Heart right ventricle (tissue), 16 donors: ENCODE data around the gene HEBP2. TPM values are rescaled to one million over a fixed set of nuclear protein-coding genes. Genes with fewer than 3 reads are reported as not detected.

Experiments used
- ATAC-seq, 8 donors: fragments of 200-7000 bp; cut with Tn5 transposase; one replicate each; pipeline ENCODE4 v1.9.1; 2020; ENCODE audit warnings: mild to moderate bottlenecking in 8 of 8, moderate library complexity in 8 of 8, moderate number of reproducible peaks in 1 of 8
- DNase-seq, 2 donors: peaks; one replicate each; pipeline ENCODE4 v3.0.0-alpha.2; 2020
- H3K27ac ChIP-seq, 10 donors: fragments of 200-600 bp; sonication (generic) in 2 of 10; one replicate each; pipeline versions ENCODE4 v1.5.0 to v1.8.0; 2020 to 2022; ENCODE audit warnings: mild to moderate bottlenecking in 3 of 10
- H3K27me3 ChIP-seq, 7 donors: fragments of 200-600 bp; one replicate each; pipeline ENCODE4 v1.8.0; 2021 to 2022; ENCODE audit warnings: mild to moderate bottlenecking in 2 of 7
- H3K36me3 ChIP-seq, 9 donors: fragments of 200-600 bp; sonication (generic) in 1 of 9; one replicate each; pipeline versions ENCODE4 v1.5.0 to v1.8.0; 2020 to 2022; ENCODE audit warnings: mild to moderate bottlenecking in 2 of 9
- H3K4me1 ChIP-seq, 9 donors: fragments of 200-600 bp; sonication (generic) in 1 of 9; one replicate each; pipeline versions ENCODE4 v1.5.0 to v1.8.0; 2020 to 2022; ENCODE audit warnings: mild to moderate bottlenecking in 4 of 9
- H3K4me3 ChIP-seq, 10 donors: fragments of 200-600 bp; sonication (generic) in 2 of 10; one replicate each; pipeline versions ENCODE4 v1.5.0 to v1.8.0; 2020 to 2022; ENCODE audit warnings: mild to moderate bottlenecking in 7 of 10, moderate library complexity in 2 of 10
- H3K9me3 ChIP-seq, 11 donors: fragments of 200-600 bp in 10 of 11; sonication (generic) in 2 of 11; one replicate each; pipeline versions ENCODE4 v1.5.0 to v1.8.0; 2013 to 2022; ENCODE audit warnings: mild to moderate bottlenecking in 2 of 11, control low read depth in 1 of 11, moderate library complexity in 1 of 11
- CTCF ChIP-seq, 9 donors: fragments of 200-600 bp; sonication (generic) in 2 of 9; IDR thresholded peaks; one replicate each; pipeline versions ENCODE4 v1.5.0 to v1.8.0; 2021 to 2022; ENCODE audit warnings: antibody characterized with exemption in 9 of 9, mild to moderate bottlenecking in 5 of 9, moderate library complexity in 1 of 9
- WGBS, 2 donors: extraction: QIAGEN DNeasy Blood & Tissue Kit; methylation state at CpG; one replicate each; pipeline ENCODE4 v1.1.7; 2013; ENCODE audit warnings: inconsistent platforms in 1 of 2; 5-methylcytosine and 5-hydroxymethylcytosine counted together
- intact Hi-C, 10 donors: fragments of 100-400 bp; cut with DNase I; formaldehyde crosslinking; loops; one replicate each; pipeline versions ENCODE4 v1.11.1 to v1.14.2; 2022
- polyA plus RNA-seq, 2 donors: library from polyadenylated mRNA; stranded (reverse); fragments of 200-250 nt; gene quantifications; one replicate each; pipeline ENCODE4 v1.2.3, GENCODE V29; 2013
- total RNA-seq, 10 donors: library from RNA; stranded (reverse); fragmentation: NEBNext Ultra II Directional in 3 of 10; extraction: Animal tissue kit (Norgen Biotek cat#: 25700) in 3 of 10; gene quantifications; one replicate each; pipeline versions ENCODE4 v1.2.1 to v1.2.4, GENCODE V29; 2021 to 2023
- donor health status: Arrhythmogenic right ventricular cardiomyopathy.
- donor health status: ischemic (EF 13 %, LVEDD 7.1; RV severe dilation, severe dysfunction).
- donor health status: healthy with polysubstance abuse.
- donor health status: DM: no; HTN: yes; CAD: no.
- donor health status: DM: no; HTN: no; CAD: no.
- donor health status: ischemic (EF 25% LVEDD 6.9; RV normal size, moderate dysfunction).
- donor health status: ischemic (EF 25% LVEDD 5.7; RV mildly dilated, moderate dysfunction).
- donor health status: healthy.
- donor health status: DM: yes; HTN: yes; CAD: no.
- donor health status: Ischemic cardiomyopathy.
- donor health status: ischemic (EF 35%, LVEDD 5.7; RV mildly dilated, moderate dysfunction).
- donor health status: nonischemic (EF 11% LVEDD 7.7; RV severe dilation, severe dysfunction).
- donor health status: DM: yes; HTN: yes; CAD: no.
- donor health status: PGD.
- donor health status: ischemic (EF 29% LVEDD 5.4; RV normal size, mild dysfunction).
- donor health status: nonischemic (EF 23%, LVEDD 6.1; RV moderate dilation, normal function).

Gene HEBP2
- total and polyA plus RNA-seq, 12 donors: 44.1 to 123 (median 100) TPM

- ATAC-seq: no peak
- intact Hi-C loops: no loop called here
- no peaks in the 10 kb centered on the region for H3K27me3 ChIP-seq
- WGBS, 2 donors: 97 to 98% methylated on average over 3 of the region's 3 CpGs
- no peak for TF ChIP-seq CTCF (IDR thresholded peaks at IDR 0.05)
- no peak overlapping the region for H3K4me3 ChIP-seq
- H3K9me3 ChIP-seq: no peaks in the 10 kb centered on the region
- H3K27ac ChIP-seq: no peak overlapping the region
- peaks cover 0 to 13% (median 3%) of the 10 kb centered on the region in 9 donors for H3K4me1 ChIP-seq
- no peak for DNase-seq
- peaks cover 0 to 11% (median 0%) of the 10 kb centered on the region in 9 donors for H3K36me3 ChIP-seq
These were observed 47.0 kb downstream of the HEBP2 start for GRCh38 chr6:138451043-138451442.

- peak in 3 of 8 donors; percentile 29 to 78 (median 65) for ATAC-seq
- peak; percentile 14 to 24 for DNase-seq
- no peak for TF ChIP-seq CTCF (IDR thresholded peaks at IDR 0.05)
- Histone ChIP-seq H3K4me3 (peak overlapping the region in 1 of 10 donors; percentile 7), H3K27me3 (no peaks in the 10 kb centered on the region), H3K4me1 (peaks cover 0 to 22% (median 6%) of the 10 kb centered on the region in 9 donors), H3K9me3 (no peaks in the 10 kb centered on the region), H3K27ac (peak overlapping the region in 1 of 10 donors; percentile 28), H3K36me3 (peaks cover 0 to 16% (median 0%) of the 10 kb centered on the region in 9 donors)
- intact Hi-C loops: no loop called here
- WGBS, 2 donors: 74 to 83% methylated on average over 9 of the region's 9 CpGs
These were observed 51.1 kb downstream of the HEBP2 start for GRCh38 chr6:138454981-138455706.

GRCh38 chr6:138455746-138456400 is 51.9 kb downstream of the HEBP2 start:
- intact Hi-C loops: no loop called here
- no peak for DNase-seq
- peak in 1 of 8 donors; percentile 9 for ATAC-seq
- peak overlapping the region in 1 of 10 donors; percentile 28 for H3K27ac ChIP-seq
- WGBS, 2 donors: 61 to 67% methylated on average over 7 of the region's 7 CpGs
- H3K36me3 ChIP-seq: peaks cover 0 to 23% (median 0%) of the 10 kb centered on the region in 9 donors
- TF ChIP-seq CTCF (IDR thresholded peaks at IDR 0.05): no peak
- no peaks in the 10 kb centered on the region for H3K9me3 ChIP-seq
- peak overlapping the region in 1 of 10 donors; percentile 7 for H3K4me3 ChIP-seq
- H3K27me3 ChIP-seq: no peaks in the 10 kb centered on the region
- H3K4me1 ChIP-seq: peaks cover 0 to 22% (median 6%) of the 10 kb centered on the region in 9 donors

- peaks cover 0 to 22% (median 6%) of the 10 kb centered on the region in 9 donors for H3K4me1 ChIP-seq
- peaks cover 0 to 24% (median 0%) of the 10 kb centered on the region in 9 donors for H3K36me3 ChIP-seq
- H3K4me3 ChIP-seq: no peak overlapping the region
- ATAC-seq: no peak
- peak overlapping the region in 1 of 10 donors; percentile 28 for H3K27ac ChIP-seq
- no peak for DNase-seq
- H3K9me3 ChIP-seq: no peaks in the 10 kb centered on the region
- intact Hi-C loops: no loop called here
- TF ChIP-seq CTCF (IDR thresholded peaks at IDR 0.05): no peak
- no peaks in the 10 kb centered on the region for H3K27me3 ChIP-seq
- WGBS, 2 donors: 65 to 76% methylated on average over 6 of the region's 6 CpGs
These were observed 52.4 kb downstream of the HEBP2 start for GRCh38 chr6:138456401-138456790.
